Psoas muscle (tissue), 8 donors: ENCODE data around the gene SSC5D. TPM values are rescaled to one million over a fixed set of nuclear protein-coding genes. Genes with fewer than 3 reads are reported as not detected.
"Not testable (repeated sequence)": the region's sequence is repeated elsewhere in the genome, so short reads cannot be mapped to it uniquely, and the experiment has no call there.

ENCODE experiments used
- ATAC-seq, 4 donors: fragments of 200-7000 bp; cut with Tn5 transposase; one replicate each; pipeline ENCODE4 v1.9.1; 2020; ENCODE audit warnings: moderate library complexity in 3 of 4, mild to moderate bottlenecking in 2 of 4
- DNase-seq, 2 donors: peaks; one replicate each; pipeline ENCODE4 v3.0.0-alpha.2; 2020
- H3K27ac ChIP-seq: fragments of 200-600 bp; one replicate; pipeline ENCODE4 v1.8.0; 2022
- H3K27me3 ChIP-seq, 3 donors: fragments of 200-600 bp in 1 of 3; one replicate each; pipeline versions ENCODE4 v1.6.1 to v1.8.0; 2013 to 2022; ENCODE audit warnings: low read length in 2 of 3, mild to moderate bottlenecking in 2 of 3, moderate library complexity in 1 of 3; ENCODE audit not compliant: insufficient read depth in 3 of 3
- H3K36me3 ChIP-seq, 2 donors: fragments of 200-600 bp in 1 of 2; one replicate each; pipeline versions ENCODE4 v1.6.1 to v1.8.0; 2013 to 2022; ENCODE audit warnings: low read depth in 1 of 2, mild to moderate bottlenecking in 1 of 2, moderate library complexity in 1 of 2; ENCODE audit not compliant: insufficient read depth in 1 of 2
- H3K4me1 ChIP-seq: fragments of 200-600 bp; one replicate; pipeline ENCODE4 v1.8.0; 2022
- H3K4me3 ChIP-seq: fragments of 200-600 bp; one replicate; pipeline ENCODE4 v1.8.0; 2022; ENCODE audit warnings: mild to moderate bottlenecking
- H3K9me3 ChIP-seq: fragments of 200-600 bp; one replicate; pipeline ENCODE4 v1.8.0; 2022
- WGBS, 3 donors: extraction: QIAGEN DNeasy Blood & Tissue Kit; methylation state at CpG; one replicate each; pipeline versions ENCODE4 v1.1.6 to v1.1.7; 2013; 5-methylcytosine and 5-hydroxymethylcytosine counted together
- intact Hi-C, 2 donors: fragments of 100-400 bp; cut with DNase I; formaldehyde crosslinking; loops; one replicate each; pipeline versions ENCODE4 v1.11.0 to v1.14.2; 2022
- polyA plus RNA-seq, 3 donors: library from polyadenylated mRNA; stranded (reverse); fragments of 200-250 nt; gene quantifications; one replicate each; pipeline ENCODE4 v1.2.3, GENCODE V29; 2013
- total RNA-seq, 4 donors: library from RNA; stranded (reverse); fragmentation: NEBNext Ultra II Directional in 2 of 4; extraction: Animal tissue kit (Norgen Biotek cat#: 25700) in 2 of 4; gene quantifications; one replicate each; pipeline versions ENCODE4 v1.2.1 to v1.2.4, GENCODE V29; 2021 to 2023
- TF ChIP-seq, protein P1 (sequence below): fragments of 200-600 bp; IDR thresholded peaks from one replicate; pipeline ENCODE4 v1.8.0; 2022; ENCODE audit warnings: antibody characterized with exemption
- donor health status: healthy with polysubstance abuse.
- donor health status: DM: no; HTN: no; CAD: no; lungs with moderate emphysema.
- donor health status: Bipolar disorder and iron deficiency.
- donor health status: healthy.
- donor health status: DM: yes; HTN: yes; CAD: no.
- donor health status: DM: no; HTN: no; CAD: no.
- donor health status: DM: no; HTN: no; CAD: no.
- donor health status: DM: yes; HTN: yes; CAD: no.

The SSC5D gene
- total and polyA plus RNA-seq, 7 donors, result 0.11 to 4.6 (median 1.2) TPM

DNA sequence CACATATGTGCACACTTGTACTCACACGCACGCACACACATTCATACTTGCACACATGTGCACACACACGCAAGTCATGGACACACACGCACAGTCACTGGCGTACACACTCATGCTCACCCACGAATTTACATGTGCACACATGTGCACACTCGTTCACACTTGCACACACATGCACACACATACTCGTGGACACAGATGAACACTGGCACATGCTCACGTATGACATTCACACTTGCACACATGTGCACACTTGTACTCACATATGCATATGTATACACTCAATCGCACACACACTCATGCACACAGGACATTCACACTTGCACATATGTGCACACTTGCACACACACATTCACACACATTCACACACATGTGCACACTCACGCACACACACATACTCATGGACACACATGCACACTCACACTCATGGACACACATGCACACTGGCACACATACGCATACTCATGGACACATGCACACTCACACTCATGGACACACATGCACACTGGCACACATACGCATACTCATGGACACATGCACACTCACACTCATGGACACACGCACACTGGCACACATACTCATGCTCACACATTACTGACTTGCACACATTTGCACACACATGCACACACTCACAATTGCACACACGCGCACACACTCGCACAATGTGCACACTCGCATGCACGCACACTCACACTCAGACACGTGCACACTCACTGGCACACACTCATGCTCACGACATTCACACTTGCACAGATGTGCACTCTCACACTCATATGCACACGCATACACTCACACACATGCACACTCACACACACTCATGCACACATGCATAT lies 39.2 kb downstream of the SSC5D start:
- WGBS, 3 donors, result 79 to 89% (median 84%) methylated on average over 22 of the region's 22 CpGs
- Histone ChIP-seq H3K27me3 (no peaks in the 10 kb centered on the region), H3K9me3 (no peaks in the 10 kb centered on the region), H3K4me3 (no peak overlapping the region), H3K27ac (no peak overlapping the region), H3K4me1 (peaks cover 10% of the 10 kb centered on the region), H3K36me3 (no peaks in the 10 kb centered on the region)
- intact Hi-C loops, result loop anchor here in 1 of 2 donors (2.0 kb wide), 1 partner anchor 15 kb away; no protein-coding TSS in a partner anchor
- ATAC-seq (no peak), DNase-seq (no peak)
- TF ChIP-seq, protein P1, sequence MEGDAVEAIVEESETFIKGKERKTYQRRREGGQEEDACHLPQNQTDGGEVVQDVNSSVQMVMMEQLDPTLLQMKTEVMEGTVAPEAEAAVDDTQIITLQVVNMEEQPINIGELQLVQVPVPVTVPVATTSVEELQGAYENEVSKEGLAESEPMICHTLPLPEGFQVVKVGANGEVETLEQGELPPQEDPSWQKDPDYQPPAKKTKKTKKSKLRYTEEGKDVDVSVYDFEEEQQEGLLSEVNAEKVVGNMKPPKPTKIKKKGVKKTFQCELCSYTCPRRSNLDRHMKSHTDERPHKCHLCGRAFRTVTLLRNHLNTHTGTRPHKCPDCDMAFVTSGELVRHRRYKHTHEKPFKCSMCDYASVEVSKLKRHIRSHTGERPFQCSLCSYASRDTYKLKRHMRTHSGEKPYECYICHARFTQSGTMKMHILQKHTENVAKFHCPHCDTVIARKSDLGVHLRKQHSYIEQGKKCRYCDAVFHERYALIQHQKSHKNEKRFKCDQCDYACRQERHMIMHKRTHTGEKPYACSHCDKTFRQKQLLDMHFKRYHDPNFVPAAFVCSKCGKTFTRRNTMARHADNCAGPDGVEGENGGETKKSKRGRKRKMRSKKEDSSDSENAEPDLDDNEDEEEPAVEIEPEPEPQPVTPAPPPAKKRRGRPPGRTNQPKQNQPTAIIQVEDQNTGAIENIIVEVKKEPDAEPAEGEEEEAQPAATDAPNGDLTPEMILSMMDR, result no peak

DNA sequence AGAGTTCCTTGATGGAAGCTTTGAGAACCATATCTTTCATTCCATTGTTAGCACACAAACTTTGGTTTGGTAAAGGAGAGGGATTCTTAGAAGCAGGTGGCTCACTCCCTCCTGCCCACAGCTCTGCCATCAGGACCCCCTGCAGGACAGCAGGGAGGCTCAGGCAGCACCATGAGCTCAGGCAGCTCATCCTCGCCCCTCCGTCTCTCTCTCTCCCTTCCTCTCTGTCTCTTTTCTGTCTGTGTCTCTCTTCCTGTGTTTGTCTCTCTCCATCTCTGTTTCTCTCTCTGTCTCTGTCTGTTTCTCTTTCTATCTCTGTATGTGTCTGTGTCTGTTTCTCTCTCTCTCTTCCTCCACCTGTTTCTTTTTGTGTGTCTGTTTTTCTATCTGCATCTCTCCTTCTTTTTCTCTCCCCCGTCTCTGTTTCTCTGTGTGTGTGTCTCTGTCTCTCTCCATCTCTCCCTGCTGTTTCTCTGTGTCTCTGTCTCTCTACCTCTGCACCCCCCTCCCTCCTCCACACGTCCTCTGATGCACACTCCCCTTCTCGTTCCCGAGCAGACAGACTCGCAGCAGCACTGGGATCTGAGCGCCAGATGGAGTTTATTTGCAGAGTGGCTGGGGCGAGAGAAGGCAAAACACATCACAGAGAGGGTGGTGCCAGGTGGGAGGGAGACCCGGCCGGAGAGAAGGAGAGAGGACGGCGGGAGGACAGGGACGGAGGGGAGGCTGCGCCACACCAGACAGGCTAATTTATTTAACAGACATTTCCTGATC lies 40.0 kb downstream of the SSC5D start:
- intact Hi-C loops, result no loop called here
- no peak overlapping the region for H3K4me3 ChIP-seq
- TF ChIP-seq, protein P1, result no peak
- H3K27me3 ChIP-seq, result no peaks in the 10 kb centered on the region
- DNase-seq (no peak), ATAC-seq (no peak)
- no peaks in the 10 kb centered on the region for H3K9me3 ChIP-seq
- H3K27ac ChIP-seq, result no peak overlapping the region
- no peaks in the 10 kb centered on the region for H3K36me3 ChIP-seq
- H3K4me1 ChIP-seq, result peaks cover 10% of the 10 kb centered on the region
- WGBS, 3 donors, result 43 to 46% (median 43%) methylated on average over 15 of the region's 15 CpGs

DNA sequence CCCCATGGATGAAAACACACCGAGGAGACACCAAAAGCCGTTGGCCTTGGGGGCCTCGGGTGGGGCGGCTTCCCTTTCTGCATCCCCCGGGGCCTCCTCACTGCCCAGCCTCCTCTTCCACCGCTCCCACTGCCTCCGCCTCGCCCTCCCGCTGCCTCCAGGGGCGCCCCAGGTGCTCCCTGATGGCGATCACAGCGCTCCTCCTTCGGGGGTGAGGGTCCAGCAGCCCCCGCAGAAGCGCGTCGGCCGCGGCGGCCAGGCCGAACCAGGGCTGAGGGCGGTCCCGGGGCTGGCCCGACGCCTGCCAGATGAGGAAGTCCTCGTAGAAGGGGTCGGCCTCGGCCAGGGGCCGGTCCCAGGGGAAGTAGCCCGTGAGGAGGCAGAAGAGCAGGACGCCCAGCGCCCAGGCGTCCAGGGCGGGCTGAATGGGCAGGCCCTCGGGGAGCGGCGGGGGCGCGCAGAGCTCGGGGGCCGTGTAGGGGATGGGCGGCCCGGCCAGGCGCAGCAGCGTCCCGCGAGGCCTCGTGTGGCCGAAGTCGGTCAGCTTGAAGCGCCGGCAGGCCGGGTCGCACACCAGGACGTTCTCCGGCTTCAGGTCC lies 41.5 kb downstream of the SSC5D start:
- Histone ChIP-seq H3K4me1 (peaks cover 10% of the 10 kb centered on the region), H3K4me3 (no peak overlapping the region), H3K9me3 (no peaks in the 10 kb centered on the region), H3K36me3 (no peaks in the 10 kb centered on the region), H3K27ac (no peak overlapping the region), H3K27me3 (no peaks in the 10 kb centered on the region)
- no peak for DNase-seq
- TF ChIP-seq, protein P1, result no peak
- intact Hi-C loops, result no loop called here
- 85 to 90% (median 86%) methylated on average over 43 to 56 of the region's 56 CpGs for WGBS, 3 donors
- no peak for ATAC-seq

DNA sequence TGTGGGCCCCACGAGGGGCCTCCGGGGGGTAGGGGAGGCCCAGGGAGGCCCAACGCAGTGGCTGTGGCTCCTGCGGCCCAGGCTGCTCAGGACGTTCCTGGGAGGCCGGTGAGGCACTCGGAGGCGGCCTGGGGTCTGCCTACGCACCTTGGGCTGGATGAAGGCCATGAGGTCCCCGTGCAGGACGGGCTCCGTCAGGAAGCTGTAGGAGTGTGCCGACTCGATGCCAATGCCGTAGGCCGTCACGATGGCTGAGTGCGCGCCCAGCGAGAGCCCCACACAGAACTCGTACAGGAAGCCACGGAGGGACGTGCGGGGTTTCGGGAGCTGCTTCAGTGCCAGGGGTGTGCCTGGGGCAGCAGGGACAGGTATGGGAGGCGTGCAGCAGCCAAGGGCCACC lies 42.8 kb downstream of the SSC5D start:
- 92 to 94% (median 93%) methylated on average over 25 to 26 of the region's 26 CpGs for WGBS, 3 donors
- TF ChIP-seq, protein P1, result no peak
- DNase-seq, result no peak
- peaks cover 5% of the 10 kb centered on the region for H3K4me1 ChIP-seq
- H3K36me3 ChIP-seq, result no peaks in the 10 kb centered on the region
- H3K27ac ChIP-seq, result no peak overlapping the region
- no peaks in the 10 kb centered on the region for H3K27me3 ChIP-seq
- ATAC-seq, result no peak
- H3K9me3 ChIP-seq, result no peaks in the 10 kb centered on the region
- intact Hi-C loops, result no loop called here
- H3K4me3 ChIP-seq, result no peak overlapping the region

DNA sequence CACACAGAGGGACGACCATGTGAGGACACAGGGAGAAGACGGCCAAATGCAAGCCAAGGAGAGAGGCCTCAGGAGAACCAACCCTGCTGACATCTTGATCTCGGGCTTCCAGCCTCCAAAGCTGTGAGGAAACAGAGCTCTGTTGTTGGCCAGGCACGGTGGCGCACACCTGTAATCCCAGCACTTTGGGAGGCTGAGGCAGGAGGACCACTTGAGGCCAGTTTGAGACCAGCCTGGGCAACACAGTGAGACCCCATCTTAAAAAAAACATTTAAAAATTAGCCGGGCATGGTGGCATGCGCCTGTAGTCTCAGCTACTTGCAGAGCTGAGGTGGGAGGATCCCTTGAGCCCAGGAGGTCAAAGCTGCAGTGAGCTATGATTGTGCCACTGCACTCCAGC lies 46.0 kb downstream of the SSC5D start:
- H3K27ac ChIP-seq, H3K27me3 ChIP-seq, H3K36me3 ChIP-seq, DNase-seq, ATAC-seq, H3K4me1 ChIP-seq, H3K9me3 ChIP-seq, H3K4me3 ChIP-seq, intact Hi-C loops: not testable (repeated sequence)
- whole genome bisulfite sequencing, 3 donors, result 81 to 91% (median 87%) methylated on average over 7 of the region's 7 CpGs
